OCI-LY3 (cell line): ENCODE results near the gene CDH15.

Experiments
- CTCF ChIP-seq: fragments of 200-600, 300-600 bp; sonication (generic); IDR thresholded peaks from 2 replicates; pipeline ENCODE4 v1.5.1; 2014; ENCODE audit warnings: antibody characterized with exemption, low read length, low read depth
- EZH2phosphoT487 ChIP-seq: fragments of 200-600 bp; shearing (Covaris generic); IDR thresholded peaks from 2 replicates; pipeline ENCODE4 v1.6.1; 2018; ENCODE audit warnings: antibody characterized with exemption, mixed run types, low read depth

- peak; percentile 20; the same call in 1 of the 2 replicates for TF ChIP-seq CTCF
- TF ChIP-seq EZH2phosphoT487 = no peak
Measured at GRCh38 chr16:89155851-89156739, 15.5 kb upstream of the CDH15 start.
